H9 (cell line): ENCODE results near the gene CLEC2L. TPM values are rescaled to one million over a fixed set of nuclear protein-coding genes. Genes with fewer than 3 reads are reported as not detected.

Source experiments
- DNase-seq: peaks from one replicate; pipeline ENCODE4 v3.0.0-alpha.2; 2017
- H2AFZ ChIP-seq: one replicate; pipeline ENCODE4 v1.6.1; 2013; ENCODE audit warnings: mild to moderate bottlenecking, low read length, control low read depth, moderate library complexity
- H2AK5ac ChIP-seq: 2 replicates; pipeline ENCODE4 v1.6.1; 2013; ENCODE audit warnings: low read length, control low read depth, mixed read lengths; ENCODE audit not compliant: insufficient read length
- H2BK120ac ChIP-seq: one replicate; pipeline ENCODE4 v1.6.1; 2013; ENCODE audit warnings: low read depth, mild to moderate bottlenecking, low read length, control low read depth, inconsistent platforms; ENCODE audit not compliant: poor library complexity, severe bottlenecking
- H2BK12ac ChIP-seq: 2 replicates; pipeline ENCODE4 v1.6.1; 2013; ENCODE audit warnings: low read length, control low read depth, mixed read lengths, low read depth; ENCODE audit not compliant: insufficient read length
- H2BK15ac ChIP-seq: 2 replicates; pipeline ENCODE4 v1.6.1; 2013; ENCODE audit warnings: low read depth, low read length, control low read depth
- H2BK20ac ChIP-seq: one replicate; pipeline ENCODE4 v1.6.1; 2013; ENCODE audit warnings: low read depth, mild to moderate bottlenecking, low read length, control low read depth, inconsistent platforms; ENCODE audit not compliant: poor library complexity, severe bottlenecking
- H2BK5ac ChIP-seq: 2 replicates; pipeline ENCODE4 v1.6.1; 2013; ENCODE audit warnings: low read length, control low read depth, mixed read lengths; ENCODE audit not compliant: insufficient read length
- H3K14ac ChIP-seq: 2 replicates; pipeline ENCODE4 v1.6.1; 2013; ENCODE audit warnings: low read length, control low read depth; ENCODE audit not compliant: insufficient read depth
- H3K18ac ChIP-seq: 2 replicates; pipeline ENCODE4 v1.6.1; 2013; ENCODE audit warnings: low read depth, mild to moderate bottlenecking, mixed read lengths, low read length, control low read depth; ENCODE audit not compliant: insufficient read length
- H3K23ac ChIP-seq: 2 replicates; pipeline ENCODE4 v1.6.1; 2013; ENCODE audit warnings: low read length, control low read depth, mixed read lengths, low read depth; ENCODE audit not compliant: insufficient read length
- H3K23me2 ChIP-seq: 2 replicates; pipeline ENCODE4 v1.6.1; 2013; ENCODE audit warnings: low read depth, mild to moderate bottlenecking, mixed read lengths, low read length, control low read depth; ENCODE audit not compliant: insufficient read length, poor library complexity, severe bottlenecking
- H3K27ac ChIP-seq: 2 replicates; pipeline ENCODE4 v1.5.1; 2013; ENCODE audit warnings: low read length, control low read depth, mixed read lengths, low read depth; ENCODE audit not compliant: insufficient read length
- H3K27me3 ChIP-seq: 2 replicates; pipeline ENCODE4 v1.6.1; 2013; ENCODE audit warnings: low read length, control low read depth, inconsistent platforms; ENCODE audit not compliant: insufficient read depth
- H3K4ac ChIP-seq: 2 replicates; pipeline ENCODE4 v1.6.1; 2013; ENCODE audit warnings: low read depth, mild to moderate bottlenecking, control low read depth, inconsistent platforms, low read length, moderate library complexity
- H3K4me1 ChIP-seq: 2 replicates; pipeline ENCODE4 v1.6.1; 2013; ENCODE audit warnings: low read length, control low read depth, inconsistent platforms; ENCODE audit not compliant: insufficient read depth
- H3K4me2 ChIP-seq: 2 replicates; pipeline ENCODE4 v1.6.1; 2013; ENCODE audit warnings: low read length, control low read depth, mixed read lengths; ENCODE audit not compliant: insufficient read length, insufficient read depth
- H3K56ac ChIP-seq: 2 replicates; pipeline ENCODE4 v1.6.1; 2013; ENCODE audit warnings: low read depth, mild to moderate bottlenecking, mixed read lengths, low read length, control low read depth; ENCODE audit not compliant: insufficient read length
- H3K79me1 ChIP-seq: 2 replicates; pipeline ENCODE4 v1.6.1; 2013; ENCODE audit warnings: low read depth, mild to moderate bottlenecking, moderate library complexity, low read length, control low read depth, inconsistent platforms; ENCODE audit not compliant: insufficient read depth, poor library complexity, severe bottlenecking
- H3K79me2 ChIP-seq: 2 replicates; pipeline ENCODE4 v1.6.1; 2013; ENCODE audit warnings: low read length, control low read depth, inconsistent platforms; ENCODE audit not compliant: insufficient read depth
- H3K9ac ChIP-seq: 2 replicates; pipeline ENCODE4 v1.6.1; 2013; ENCODE audit warnings: low read length, control low read depth, mixed read lengths; ENCODE audit not compliant: insufficient read length; ENCODE audit errors: extremely low read depth
- H3K9me3 ChIP-seq: one replicate; pipeline ENCODE4 v1.6.1; 2013; ENCODE audit warnings: low read depth, low read length, inconsistent platforms; ENCODE audit not compliant: control insufficient read depth
- H3T11ph ChIP-seq: one replicate; pipeline ENCODE4 v1.6.1; 2013; ENCODE audit warnings: mild to moderate bottlenecking, low read length, control low read depth, inconsistent platforms
- H4K20me1 ChIP-seq: one replicate; pipeline ENCODE4 v1.6.1; 2013; ENCODE audit not compliant: control insufficient read depth, insufficient read length, insufficient read depth
- H4K5ac ChIP-seq: 2 replicates; pipeline ENCODE4 v1.6.1; 2013; ENCODE audit warnings: low read depth, mild to moderate bottlenecking, mixed read lengths, low read length, control low read depth; ENCODE audit not compliant: insufficient read length
- H4K8ac ChIP-seq: replicated peaks from 2 replicates; pipeline ENCODE4 v1.6.1; 2013; ENCODE audit warnings: low read length, control low read depth, mixed read lengths, low read depth; ENCODE audit not compliant: insufficient read length
- H4K91ac ChIP-seq: 2 replicates; pipeline ENCODE4 v1.6.1; 2013; ENCODE audit warnings: low read depth, mild to moderate bottlenecking, moderate library complexity, mixed read lengths, low read length, control low read depth; ENCODE audit not compliant: insufficient read length
- H3K27ac Mint-ChIP-seq, 3 experiments: 2 replicates in 2 of 3; 3 replicates in 1 of 3; pipeline ENCODE4 v1.8.0; 2020 to 2021; ENCODE audit warnings: mixed read lengths in 3 of 3, mild to moderate bottlenecking in 1 of 3, moderate library complexity in 1 of 3
- H3K27me3 Mint-ChIP-seq: 2 replicates; pipeline ENCODE4 v1.8.0; 2021; ENCODE audit warnings: low read depth, mild to moderate bottlenecking, moderate library complexity, mixed read lengths
- H3K36me3 Mint-ChIP-seq, 3 experiments: 2 replicates in 2 of 3; 3 replicates in 1 of 3; pipeline ENCODE4 v1.8.0; 2020 to 2021; ENCODE audit warnings: low read depth in 3 of 3, mixed read lengths in 3 of 3; ENCODE audit not compliant: insufficient read depth in 1 of 3
- H3K4me1 Mint-ChIP-seq, 2 experiments: 2 replicates each; pipeline ENCODE4 v1.8.0; 2020; ENCODE audit warnings: mixed read lengths in 2 of 2
- H3K4me3 Mint-ChIP-seq, 2 experiments: 2 replicates in 1 of 2; 3 replicates in 1 of 2; pipeline ENCODE4 v1.8.0; 2020 to 2021; ENCODE audit warnings: mild to moderate bottlenecking in 2 of 2, mixed read lengths in 2 of 2, moderate library complexity in 1 of 2
- H3K9me3 Mint-ChIP-seq, 2 experiments: 2 replicates in 1 of 2; 3 replicates in 1 of 2; pipeline ENCODE4 v1.8.0; 2020; ENCODE audit warnings: mild to moderate bottlenecking in 2 of 2, mixed read lengths in 2 of 2, moderate library complexity in 1 of 2
- WGBS: extraction: QIAGEN DNeasy Blood & Tissue Kit; methylation state at CpG from one replicate; pipeline ENCODE4 v1.1.7; 2013; ENCODE audit warnings: missing lambda C conversion rate, low lambda C conversion rate, mixed read lengths; ENCODE audit not compliant: insufficient read length; ENCODE audit errors: extremely low coverage; 5-methylcytosine and 5-hydroxymethylcytosine counted together
- total RNA-seq: library from RNA; stranded (reverse); gene quantifications from 2 replicates; pipeline ENCODE4 v1.2.1, GENCODE V29; 2021
- TF ChIP-seq, protein P1 (sequence below): fragments of 200-600 bp; sonication (generic); conservative IDR thresholded peaks from 3 replicates; pipeline ENCODE4 v1.8.0; 2021; ENCODE audit warnings: antibody characterized with exemption, mild to moderate bottlenecking

Gene CLEC2L
- total RNA-seq, 1 experiment from 2014 or later: 0.74 TPM

DNA sequence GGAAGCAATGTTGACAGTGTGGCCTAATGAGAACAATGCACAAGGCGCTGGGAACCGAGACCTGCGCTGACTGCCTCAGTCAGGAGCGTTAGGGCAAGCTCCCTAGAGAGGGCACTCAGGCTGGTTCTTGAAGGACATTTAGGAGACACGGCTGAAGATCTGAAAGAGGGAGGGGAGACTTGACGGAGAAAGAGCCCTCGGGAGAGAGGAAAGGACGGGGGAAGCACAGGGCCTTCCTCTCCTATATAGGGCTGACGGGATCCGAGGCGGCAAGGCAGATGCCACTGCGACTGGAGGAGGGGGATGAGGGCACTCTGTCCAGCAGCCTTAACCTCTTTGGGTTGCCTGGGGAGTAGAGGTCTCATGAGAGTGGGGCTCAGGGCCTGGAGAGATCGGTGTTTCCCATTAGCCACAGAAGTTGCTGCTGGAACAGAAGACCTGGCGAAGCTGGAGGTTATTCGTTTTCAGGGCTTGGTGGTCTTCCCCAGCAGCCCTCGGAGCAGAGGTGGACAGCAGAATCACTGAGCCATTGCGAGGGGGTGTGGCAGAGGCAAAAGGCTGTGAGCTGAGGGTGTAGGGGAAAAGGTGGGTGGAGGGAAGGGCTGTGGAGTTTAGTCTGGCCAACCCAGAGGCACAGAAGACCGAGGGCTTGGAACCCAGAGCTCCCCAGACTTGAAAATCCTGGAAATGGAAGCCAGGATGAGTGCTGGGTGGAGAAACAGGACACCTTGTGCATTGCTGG, 36.0 kb downstream of the CLEC2L start:
- peaks cover 2% of the 10 kb centered on the region; the same call in 1 of the 2 replicates for H3K27me3 Mint-ChIP-seq
- peak overlapping the region in 2 of 3 experiments; percentile 29 to 37; a peak in 4 of 7 replicates for H3K27ac Mint-ChIP-seq

More for the DNA sequence above, 36.0 kb downstream of the CLEC2L start:
- Mint-ChIP-seq H3K4me3 (no peak overlapping the region), H3K9me3 (peaks cover 3 to 6% of the 10 kb centered on the region in 2 experiments; a peak in 2 of 5 replicates), H3K4me1 (peaks cover 11 to 17% of the 10 kb centered on the region in 2 experiments), H3K36me3 (peaks cover 0 to 12% (median 5%) of the 10 kb centered on the region in 3 experiments; a peak in 4 of 7 replicates)
- Histone ChIP-seq H3K23ac (no peak overlapping the region), H3K23me2 (no peaks in the 10 kb centered on the region), H2AFZ (no peak overlapping the region), H3K27me3 (no peaks in the 10 kb centered on the region), H4K20me1 (no peaks in the 10 kb centered on the region), H4K91ac (no peak overlapping the region), H3K79me1 (no peaks in the 10 kb centered on the region), H2BK120ac (no peak overlapping the region), H3K4me2 (no peak overlapping the region), H3K18ac (no peak overlapping the region), H2BK20ac (no peak overlapping the region), H4K8ac (no peak overlapping the region), H3T11ph (no peak overlapping the region), H3K4ac (no peak overlapping the region), H3K27ac (no peak overlapping the region), H3K79me2 (no peaks in the 10 kb centered on the region), H3K9ac (no peak overlapping the region), H3K14ac (no peak overlapping the region), H3K9me3 (no peaks in the 10 kb centered on the region), H3K56ac (no peak overlapping the region), H4K5ac (no peak overlapping the region), H3K4me1 (no peaks in the 10 kb centered on the region), H2AK5ac (no peak overlapping the region), H2BK12ac (no peak overlapping the region), H2BK15ac (no peak overlapping the region), H2BK5ac (no peak overlapping the region)
- DNase-seq: no peak
- WGBS: no CpG with 5 or more reads among the region's 18 CpGs
- TF ChIP-seq, protein P1, sequence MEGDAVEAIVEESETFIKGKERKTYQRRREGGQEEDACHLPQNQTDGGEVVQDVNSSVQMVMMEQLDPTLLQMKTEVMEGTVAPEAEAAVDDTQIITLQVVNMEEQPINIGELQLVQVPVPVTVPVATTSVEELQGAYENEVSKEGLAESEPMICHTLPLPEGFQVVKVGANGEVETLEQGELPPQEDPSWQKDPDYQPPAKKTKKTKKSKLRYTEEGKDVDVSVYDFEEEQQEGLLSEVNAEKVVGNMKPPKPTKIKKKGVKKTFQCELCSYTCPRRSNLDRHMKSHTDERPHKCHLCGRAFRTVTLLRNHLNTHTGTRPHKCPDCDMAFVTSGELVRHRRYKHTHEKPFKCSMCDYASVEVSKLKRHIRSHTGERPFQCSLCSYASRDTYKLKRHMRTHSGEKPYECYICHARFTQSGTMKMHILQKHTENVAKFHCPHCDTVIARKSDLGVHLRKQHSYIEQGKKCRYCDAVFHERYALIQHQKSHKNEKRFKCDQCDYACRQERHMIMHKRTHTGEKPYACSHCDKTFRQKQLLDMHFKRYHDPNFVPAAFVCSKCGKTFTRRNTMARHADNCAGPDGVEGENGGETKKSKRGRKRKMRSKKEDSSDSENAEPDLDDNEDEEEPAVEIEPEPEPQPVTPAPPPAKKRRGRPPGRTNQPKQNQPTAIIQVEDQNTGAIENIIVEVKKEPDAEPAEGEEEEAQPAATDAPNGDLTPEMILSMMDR: no peak
